HepG2 (cell line): ENCODE measurements around the gene CREG2. TPM values are rescaled to one million over a fixed set of nuclear protein-coding genes. Genes with fewer than 3 reads are reported as not detected.

Source experiments
- CBX5 ChIP-seq: sonication (generic); formaldehyde crosslinking; IDR thresholded peaks from 2 replicates; pipeline ENCODE4 v1.4.0; 2020; ENCODE audit warnings: missing genetic modification reagents, borderline replicate concordance
- CHD4 ChIP-seq: fragments of 200-600 bp; sonication (generic); IDR thresholded peaks from 2 replicates; pipeline ENCODE4 v1.7.0; 2017; ENCODE audit warnings: mild to moderate bottlenecking, low read length, borderline replicate concordance
- DNMT1 ChIP-seq: sonication (generic); formaldehyde crosslinking; IDR thresholded peaks from 2 replicates; pipeline ENCODE4 v1.5.1; 2020; ENCODE audit warnings: mild to moderate bottlenecking, missing genetic modification reagents
- DZIP1 ChIP-seq: sonication (generic); formaldehyde crosslinking; IDR thresholded peaks from 2 replicates; pipeline ENCODE4 v1.5.0; 2020; ENCODE audit warnings: mild to moderate bottlenecking, missing genetic modification reagents
- HNRNPLL ChIP-seq: fragments of 200-400 bp; formaldehyde crosslinking; IDR thresholded peaks from 2 replicates; pipeline ENCODE4 v1.6.1; 2017; ENCODE audit warnings: mild to moderate bottlenecking, low read depth, low read length; ENCODE audit not compliant: poor library complexity, severe bottlenecking
- MZF1 ChIP-seq: sonication (generic); formaldehyde crosslinking; IDR thresholded peaks from 2 replicates; pipeline ENCODE4 v1.8.1; 2023; ENCODE audit warnings: mild to moderate bottlenecking, missing genetic modification reagents, borderline replicate concordance
- POGZ ChIP-seq: sonication (generic); formaldehyde crosslinking; IDR thresholded peaks from 2 replicates; pipeline ENCODE4 v1.4.0; 2020; ENCODE audit warnings: mild to moderate bottlenecking, missing genetic modification reagents
- RCOR2 ChIP-seq: IDR thresholded peaks from 2 replicates; pipeline ENCODE4 v1.6.1; 2016; ENCODE audit warnings: missing biosample characterization, missing genetic modification reagents
- SNAPC5 ChIP-seq: sonication (generic); formaldehyde crosslinking; IDR thresholded peaks from 2 replicates; pipeline ENCODE4 v1.8.1; 2023; ENCODE audit warnings: mild to moderate bottlenecking, missing genetic modification reagents, borderline replicate concordance
- TBP ChIP-seq: sonication (generic); formaldehyde crosslinking; IDR thresholded peaks from 2 replicates; pipeline ENCODE4 v1.5.0; 2020; ENCODE audit warnings: missing genetic modification reagents
- WIZ ChIP-seq: sonication (generic); formaldehyde crosslinking; IDR thresholded peaks from 2 replicates; pipeline ENCODE4 v1.5.1; 2020; ENCODE audit warnings: mild to moderate bottlenecking, missing genetic modification reagents
- XRCC5 ChIP-seq: fragments of 200-400 bp; formaldehyde crosslinking; optimal IDR thresholded peaks from 2 replicates; pipeline ENCODE3; 2017; ENCODE audit warnings: mild to moderate bottlenecking, low read length
- ZFP82 ChIP-seq: sonication (generic); formaldehyde crosslinking; IDR thresholded peaks from 2 replicates; pipeline ENCODE4 v1.5.1; 2020; ENCODE audit warnings: mild to moderate bottlenecking, missing genetic modification reagents, borderline replicate concordance
- ZFY ChIP-seq: sonication (generic); formaldehyde crosslinking; IDR thresholded peaks from 2 replicates; pipeline ENCODE4 v1.4.0; 2020; ENCODE audit warnings: missing genetic modification reagents
- ZNF382 ChIP-seq: sonication (generic); formaldehyde crosslinking; IDR thresholded peaks from 2 replicates; pipeline ENCODE4 v1.5.0; 2020; ENCODE audit warnings: missing genetic modification reagents, mild to moderate bottlenecking, borderline replicate concordance
- ZNF543 ChIP-seq: sonication (generic); formaldehyde crosslinking; IDR thresholded peaks from 2 replicates; pipeline ENCODE4 v1.4.0; 2020; ENCODE audit warnings: mild to moderate bottlenecking, missing genetic modification reagents
- ZNF547 ChIP-seq: sonication (generic); formaldehyde crosslinking; IDR thresholded peaks from 2 replicates; pipeline ENCODE4 v1.5.1; 2020; ENCODE audit warnings: mild to moderate bottlenecking, missing genetic modification reagents
- ZNF782 ChIP-seq: sonication (generic); formaldehyde crosslinking; IDR thresholded peaks from 2 replicates; pipeline ENCODE4 v1.4.0; 2020; ENCODE audit warnings: missing genetic modification reagents, mild to moderate bottlenecking, borderline replicate concordance
- ZNF792 ChIP-seq: IDR thresholded peaks from 2 replicates; pipeline ENCODE4 v1.6.1; 2016
- ZNF883 ChIP-seq: sonication (generic); formaldehyde crosslinking; IDR thresholded peaks from 2 replicates; pipeline ENCODE4 v1.5.1; 2020; ENCODE audit warnings: mild to moderate bottlenecking, missing genetic modification reagents; ENCODE audit errors: not compliant biosample characterization
- polyA plus RNA-seq, 8 experiments: library from polyadenylated mRNA; depleted of rRNA in 3 of 8; stranded (reverse) in 7 of 8; unstranded in 1 of 8; fragments of >200 nt; fragmentation: Illumina TruSeq in 4 of 8; extraction: Trizol in 4 of 8; gene quantifications; 2 replicates each; pipeline versions ENCODE4 v1.2.1 to v1.2.3, GENCODE V29; 2011 to 2016; ENCODE audit warnings: low read depth in 4 of 8, missing spikeins in 1 of 8, mixed read lengths in 1 of 8; ENCODE audit not compliant: insufficient read depth in 1 of 8
- total RNA-seq, 5 experiments: library from RNA; depleted of rRNA; stranded (reverse); fragments of >200 nt; fragmentation: Illumina TruSeq; extraction: Trizol; gene quantifications; 2 replicates each; pipeline ENCODE4 v1.2.3, GENCODE V29; 2016; ENCODE audit warnings: low read depth in 1 of 5
- TF ChIP-seq, protein P1 (sequence below): sonication (generic); formaldehyde crosslinking; IDR thresholded peaks from 2 replicates; pipeline ENCODE4 v1.4.0; 2020; ENCODE audit warnings: mild to moderate bottlenecking, missing genetic modification reagents
- TF ChIP-seq, protein P2 (sequence below): sonication (generic); formaldehyde crosslinking; IDR thresholded peaks from 2 replicates; pipeline ENCODE4 v1.5.0; 2020; ENCODE audit warnings: missing genetic modification reagents
- TF ChIP-seq, protein P3 (sequence below): sonication (generic); formaldehyde crosslinking; IDR thresholded peaks from 2 replicates; pipeline ENCODE4 v1.5.0; 2020; ENCODE audit warnings: missing genetic modification reagents

CREG2 gene
- total and polyA plus RNA-seq, 2 of the 13 experiments (the other 11 are each of a cell fraction or from before 2014, with no cell fraction given) = 0.18 to 0.26 TPM

DNA sequence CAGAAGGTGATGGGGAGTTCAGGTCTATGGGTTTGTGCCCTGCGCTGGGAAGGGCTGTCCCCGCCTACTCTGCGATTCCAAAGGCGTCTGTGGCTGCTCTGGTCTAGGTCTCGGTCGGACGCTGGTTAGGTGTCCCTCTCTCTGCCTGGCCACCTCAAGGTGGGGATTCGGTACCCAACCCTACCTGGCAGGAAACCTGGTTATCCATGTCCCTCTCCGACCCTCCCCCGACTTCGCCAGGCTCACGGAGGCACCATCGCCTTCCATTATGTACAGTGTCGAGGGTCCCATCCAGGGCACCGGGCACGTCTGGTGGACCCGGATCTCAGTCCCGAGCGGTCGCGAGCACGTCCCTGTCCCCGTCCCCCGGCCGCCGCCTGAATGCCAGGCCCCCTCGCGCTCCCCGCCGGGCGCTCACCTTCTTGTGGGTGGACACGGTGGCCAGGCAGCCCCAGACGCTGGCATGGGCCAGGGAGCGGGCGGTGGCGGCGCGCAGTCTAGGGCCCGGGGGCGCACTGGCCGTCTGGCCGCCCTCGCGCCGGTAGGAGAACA lies 628 bp downstream of the CREG2 start (continued):
- TF ChIP-seq RCOR2 (CRISPR knock-in tag) = no peak
- TF ChIP-seq DNMT1 (CRISPR knock-in tag) = peak; percentile 71; the same call in 1 of the 2 replicates
- TF ChIP-seq ZFP82 (CRISPR knock-in tag) = no peak
- TF ChIP-seq MZF1 = no peak
- TF ChIP-seq DZIP1 (CRISPR knock-in tag) = peak; percentile 70; the same call in 1 of the 2 replicates
- TF ChIP-seq, protein P1, sequence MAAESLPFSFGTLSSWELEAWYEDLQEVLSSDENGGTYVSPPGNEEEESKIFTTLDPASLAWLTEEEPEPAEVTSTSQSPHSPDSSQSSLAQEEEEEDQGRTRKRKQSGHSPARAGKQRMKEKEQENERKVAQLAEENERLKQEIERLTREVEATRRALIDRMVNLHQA (CRISPR knock-in tag) = no peak
- no peak for TF ChIP-seq ZNF782 (CRISPR knock-in tag)
- TF ChIP-seq ZNF883 (CRISPR knock-in tag) = peak; percentile 51
- TF ChIP-seq, protein P2, sequence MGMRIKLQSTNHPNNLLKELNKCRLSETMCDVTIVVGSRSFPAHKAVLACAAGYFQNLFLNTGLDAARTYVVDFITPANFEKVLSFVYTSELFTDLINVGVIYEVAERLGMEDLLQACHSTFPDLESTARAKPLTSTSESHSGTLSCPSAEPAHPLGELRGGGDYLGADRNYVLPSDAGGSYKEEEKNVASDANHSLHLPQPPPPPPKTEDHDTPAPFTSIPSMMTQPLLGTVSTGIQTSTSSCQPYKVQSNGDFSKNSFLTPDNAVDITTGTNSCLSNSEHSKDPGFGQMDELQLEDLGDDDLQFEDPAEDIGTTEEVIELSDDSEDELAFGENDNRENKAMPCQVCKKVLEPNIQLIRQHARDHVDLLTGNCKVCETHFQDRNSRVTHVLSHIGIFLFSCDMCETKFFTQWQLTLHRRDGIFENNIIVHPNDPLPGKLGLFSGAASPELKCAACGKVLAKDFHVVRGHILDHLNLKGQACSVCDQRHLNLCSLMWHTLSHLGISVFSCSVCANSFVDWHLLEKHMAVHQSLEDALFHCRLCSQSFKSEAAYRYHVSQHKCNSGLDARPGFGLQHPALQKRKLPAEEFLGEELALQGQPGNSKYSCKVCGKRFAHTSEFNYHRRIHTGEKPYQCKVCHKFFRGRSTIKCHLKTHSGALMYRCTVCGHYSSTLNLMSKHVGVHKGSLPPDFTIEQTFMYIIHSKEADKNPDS = peak; percentile 64; the same call in 1 of the 2 replicates
- no peak for TF ChIP-seq SNAPC5 (CRISPR knock-in tag)
- TF ChIP-seq ZNF547 (CRISPR knock-in tag) = peak; percentile 55; the same call in 1 of the 2 replicates
- no peak for TF ChIP-seq ZNF543
- TF ChIP-seq, protein P3, sequence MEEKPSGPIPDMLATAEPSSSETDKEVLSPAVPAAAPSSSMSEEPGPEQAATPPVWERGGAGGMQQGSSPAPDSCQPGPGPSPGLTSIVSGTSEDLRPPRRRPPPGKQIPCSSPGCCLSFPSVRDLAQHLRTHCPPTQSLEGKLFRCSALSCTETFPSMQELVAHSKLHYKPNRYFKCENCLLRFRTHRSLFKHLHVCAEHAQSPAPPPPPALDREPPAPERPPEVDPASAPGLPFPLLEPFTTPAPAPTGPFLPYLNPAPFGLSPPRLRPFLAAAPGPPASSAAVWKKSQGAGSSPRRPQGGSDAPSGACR = no peak
- TF ChIP-seq CHD4 = no peak
- TF ChIP-seq CBX5 (CRISPR knock-in tag) = no peak
- no peak for TF ChIP-seq XRCC5
- no peak for TF ChIP-seq ZNF792
- no peak for TF ChIP-seq ZNF382 (CRISPR knock-in tag)
- TF ChIP-seq WIZ (CRISPR knock-in tag) = 0 out of 2 replicates have a peak, but pooled peaks have one; percentile 13
- no peak for TF ChIP-seq TBP (CRISPR knock-in tag)
- TF ChIP-seq ZFY = 0 out of 2 replicates have a peak, but pooled peaks have one; percentile 29
- 0 out of 2 replicates have a peak, but pooled peaks have one; percentile 10 for TF ChIP-seq POGZ (CRISPR knock-in tag)
- TF ChIP-seq HNRNPLL = no peak
